Measurements from ENCODE around the gene ZNF554. TPM values are rescaled to one million over a fixed set of nuclear protein-coding genes. Genes with fewer than 3 reads are reported as not detected.

Gene ZNF554
- total RNA-seq, 2 experiments from 2014 or later, result 2.0 TPM

- H3K9me3 Mint-ChIP-seq, result no peaks in the 10 kb centered on the region
- H3K4me3 Mint-ChIP-seq, result no peak overlapping the region
- DNase-seq, result no peak
- intact Hi-C loops (cut with micrococcal nuclease), result no loop called here
- H3K27ac Mint-ChIP-seq, result no peak overlapping the region
- no peaks in the 10 kb centered on the region for H3K4me1 Mint-ChIP-seq (ENCODE audit: low read depth)
- ChIA-PET CTCF (interaction anchor here (0.7 kb wide), 1 partner anchor 15 kb away, joined by 3 read pairs; no protein-coding TSS in a partner anchor), POLR2A (no interaction called here)
- H3K27me3 Mint-ChIP-seq, result no peaks in the 10 kb centered on the region
- H3K36me3 Mint-ChIP-seq, result peaks cover 30% of the 10 kb centered on the region
Observed at GRCh38 chr19:2804156-2805004, 15.3 kb upstream of the ZNF554 start.

DNA sequence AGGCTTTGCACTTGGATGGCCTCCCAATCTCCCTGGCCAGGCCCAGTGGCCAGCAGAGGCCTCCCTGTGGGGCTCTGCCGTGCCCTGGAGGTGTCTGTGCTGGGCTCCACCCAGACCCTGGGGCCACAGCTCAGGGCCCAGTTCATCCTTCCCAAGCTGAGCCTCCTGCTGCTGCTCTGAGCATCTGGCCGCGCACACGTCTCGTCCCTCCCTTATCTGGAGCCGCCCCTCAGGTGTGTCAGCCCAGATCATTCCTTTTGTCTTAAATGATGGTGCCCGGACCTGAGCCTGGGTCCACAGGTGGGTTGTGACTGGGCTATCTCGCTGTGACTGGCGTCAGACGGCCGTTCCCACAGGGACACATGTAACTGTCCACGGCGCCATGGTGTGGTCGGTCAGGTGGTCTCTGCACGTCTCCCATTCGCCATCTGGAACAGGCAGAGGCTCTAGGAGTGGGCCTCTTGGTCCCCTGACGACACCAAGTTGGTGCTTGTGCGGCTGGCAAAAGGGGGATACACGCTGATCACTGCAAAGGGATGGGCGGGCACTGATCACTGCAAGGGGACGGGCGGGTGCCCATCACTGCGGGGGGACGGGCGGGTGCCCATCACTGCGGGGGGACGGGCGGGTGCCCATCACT, 14.3 kb upstream of the ZNF554 start:
- no peak for DNase-seq
- ChIA-PET POLR2A (no interaction called here), CTCF (no interaction called here)
- intact Hi-C loops (cut with micrococcal nuclease), result no loop called here
- Mint-ChIP-seq H3K36me3 (peaks cover 31% of the 10 kb centered on the region), H3K27me3 (no peaks in the 10 kb centered on the region), H3K27ac (no peak overlapping the region), H3K9me3 (no peaks in the 10 kb centered on the region), H3K4me1 (ENCODE audit: low read depth) (no peaks in the 10 kb centered on the region), H3K4me3 (no peak overlapping the region)

DNA sequence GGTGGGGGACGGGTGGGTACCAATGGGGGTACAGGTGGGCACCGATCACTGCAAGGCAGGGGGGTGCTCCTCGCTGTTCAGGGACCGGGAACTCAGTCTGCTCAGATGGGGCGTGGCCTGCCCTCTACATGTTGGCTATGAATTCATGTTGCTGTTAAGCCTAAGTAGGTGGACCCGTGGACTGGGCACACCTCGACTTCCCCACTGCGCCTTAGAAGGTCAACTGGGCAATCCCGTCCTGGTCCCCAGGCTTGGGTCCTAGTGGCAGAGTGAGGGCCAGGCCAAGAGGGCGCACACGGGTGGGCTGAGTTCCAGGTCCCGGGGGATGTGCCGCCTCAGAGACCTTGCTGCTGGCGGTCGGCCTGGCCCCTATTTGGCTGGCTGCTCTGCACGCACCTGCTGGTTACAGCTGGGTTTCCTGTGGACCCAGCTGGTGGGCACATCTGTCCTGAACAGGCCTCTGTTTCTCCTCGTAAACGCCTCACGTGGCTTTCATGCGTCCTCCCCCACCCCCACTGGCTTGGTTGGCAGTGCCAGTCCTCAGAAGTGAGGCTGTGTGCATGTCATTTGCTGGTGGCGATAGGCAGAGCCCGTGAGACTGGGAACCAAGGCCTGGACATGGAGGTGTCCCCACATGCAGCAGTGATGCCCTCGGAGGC, 13.5 kb upstream of the ZNF554 start:
- no peaks in the 10 kb centered on the region for H3K4me1 Mint-ChIP-seq (ENCODE audit: low read depth)
- peaks cover 27% of the 10 kb centered on the region for H3K36me3 Mint-ChIP-seq
- no peak for DNase-seq
- ChIA-PET POLR2A (no interaction called here), CTCF (no interaction called here)
- no peaks in the 10 kb centered on the region for H3K9me3 Mint-ChIP-seq
- no peak overlapping the region for H3K27ac Mint-ChIP-seq
- no peaks in the 10 kb centered on the region for H3K27me3 Mint-ChIP-seq
- intact Hi-C loops (cut with micrococcal nuclease), result no loop called here
- H3K4me3 Mint-ChIP-seq, result no peak overlapping the region

DNA sequence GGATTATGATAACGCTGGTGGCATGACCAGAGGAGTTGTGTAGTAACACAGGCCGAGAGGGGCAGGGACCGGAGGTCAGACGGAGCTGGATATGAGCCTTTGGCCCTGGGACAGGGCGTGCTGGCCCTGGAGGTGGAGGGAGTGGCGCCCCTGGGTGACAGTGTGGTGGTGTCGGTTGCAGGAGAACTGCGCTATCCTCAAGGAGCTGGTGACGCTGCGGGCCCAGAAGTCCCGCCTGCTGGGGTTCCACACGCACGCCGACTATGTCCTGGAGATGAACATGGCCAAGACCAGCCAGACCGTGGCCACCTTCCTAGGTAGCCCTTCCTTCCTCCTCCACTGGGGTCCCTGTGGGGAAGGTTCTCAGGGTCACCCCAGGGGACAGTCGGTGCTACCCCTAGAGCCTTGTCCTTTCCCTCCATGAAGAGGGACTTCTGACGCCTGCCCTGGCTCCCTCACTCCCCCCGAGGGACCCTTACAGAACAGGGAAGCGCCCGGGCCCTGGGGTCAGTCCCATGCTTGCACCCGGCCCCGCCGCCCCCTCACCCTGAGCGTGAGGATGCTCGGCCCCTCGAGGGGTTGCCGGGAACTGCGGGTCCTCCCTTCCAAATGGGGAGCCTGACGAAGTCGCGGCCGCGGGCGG, 12.8 kb upstream of the ZNF554 start:
- DNase-seq, result no peak
- POLR2A ChIA-PET, result no interaction called here

DNA sequence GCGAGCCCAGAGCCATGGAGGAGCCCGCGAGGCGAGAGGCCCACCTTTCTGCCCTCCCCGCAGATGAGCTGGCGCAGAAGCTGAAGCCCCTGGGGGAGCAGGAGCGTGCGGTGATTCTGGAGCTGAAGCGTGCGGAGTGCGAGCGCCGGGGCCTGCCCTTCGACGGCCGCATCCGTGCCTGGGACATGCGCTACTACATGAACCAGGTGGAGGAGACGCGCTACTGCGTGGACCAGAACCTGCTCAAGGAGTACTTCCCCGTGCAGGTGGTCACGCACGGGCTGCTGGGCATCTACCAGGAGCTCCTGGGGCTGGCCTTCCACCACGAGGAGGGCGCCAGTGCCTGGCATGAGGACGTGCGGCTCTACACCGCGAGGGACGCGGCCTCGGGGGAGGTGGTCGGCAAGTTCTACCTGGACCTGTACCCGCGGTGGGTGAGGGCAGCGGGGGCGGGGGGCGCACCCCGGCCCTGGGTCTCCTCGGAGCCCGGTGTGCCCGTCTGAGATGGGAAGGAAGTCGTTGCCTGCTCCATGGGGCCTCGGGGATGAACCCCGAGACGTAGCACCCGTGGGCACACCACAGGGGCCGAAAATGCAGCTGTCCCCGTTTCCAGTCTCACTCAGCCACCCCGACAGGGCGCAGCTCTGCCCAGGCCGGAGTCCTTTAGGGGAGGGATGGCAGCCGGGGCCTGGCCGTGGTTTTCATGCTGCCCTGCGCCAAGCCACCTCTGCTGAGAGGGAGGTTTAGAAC, 12.1 kb upstream of the ZNF554 start:
- POLR2A ChIA-PET, result no interaction called here
- no peaks in the 10 kb centered on the region for H3K27me3 Mint-ChIP-seq
- intact Hi-C loops (cut with micrococcal nuclease), result no loop called here
- H3K4me1 Mint-ChIP-seq (ENCODE audit: low read depth), result no peaks in the 10 kb centered on the region
- no peak overlapping the region for H3K4me3 Mint-ChIP-seq
- no peaks in the 10 kb centered on the region for H3K9me3 Mint-ChIP-seq
- H3K36me3 Mint-ChIP-seq, result peaks cover 18% of the 10 kb centered on the region
- CTCF ChIA-PET, result no interaction called here
- DNase-seq, result no peak
- no peak overlapping the region for H3K27ac Mint-ChIP-seq

More for the DNA sequence above, 12.8 kb upstream of the ZNF554 start:
- intact Hi-C loops (cut with micrococcal nuclease), result no loop called here
- Mint-ChIP-seq H3K9me3 (no peaks in the 10 kb centered on the region), H3K4me3 (no peak overlapping the region), H3K27ac (no peak overlapping the region), H3K4me1 (ENCODE audit: low read depth) (no peaks in the 10 kb centered on the region), H3K36me3 (peaks cover 21% of the 10 kb centered on the region), H3K27me3 (no peaks in the 10 kb centered on the region)
- CTCF ChIA-PET, result no interaction called here

- no peaks in the 10 kb centered on the region for H3K4me1 Mint-ChIP-seq (ENCODE audit: low read depth)
- H3K36me3 Mint-ChIP-seq, result peaks cover 15% of the 10 kb centered on the region
- H3K27ac Mint-ChIP-seq, result no peak overlapping the region
- H3K9me3 Mint-ChIP-seq, result no peaks in the 10 kb centered on the region
- H3K4me3 Mint-ChIP-seq, result no peak overlapping the region
- ChIA-PET CTCF (no interaction called here), POLR2A (no interaction called here)
- H3K27me3 Mint-ChIP-seq, result no peaks in the 10 kb centered on the region
- intact Hi-C loops (cut with micrococcal nuclease), result no loop called here
- no peak for DNase-seq
Observed at GRCh38 chr19:2808129-2808941, 11.3 kb upstream of the ZNF554 start.

DNA sequence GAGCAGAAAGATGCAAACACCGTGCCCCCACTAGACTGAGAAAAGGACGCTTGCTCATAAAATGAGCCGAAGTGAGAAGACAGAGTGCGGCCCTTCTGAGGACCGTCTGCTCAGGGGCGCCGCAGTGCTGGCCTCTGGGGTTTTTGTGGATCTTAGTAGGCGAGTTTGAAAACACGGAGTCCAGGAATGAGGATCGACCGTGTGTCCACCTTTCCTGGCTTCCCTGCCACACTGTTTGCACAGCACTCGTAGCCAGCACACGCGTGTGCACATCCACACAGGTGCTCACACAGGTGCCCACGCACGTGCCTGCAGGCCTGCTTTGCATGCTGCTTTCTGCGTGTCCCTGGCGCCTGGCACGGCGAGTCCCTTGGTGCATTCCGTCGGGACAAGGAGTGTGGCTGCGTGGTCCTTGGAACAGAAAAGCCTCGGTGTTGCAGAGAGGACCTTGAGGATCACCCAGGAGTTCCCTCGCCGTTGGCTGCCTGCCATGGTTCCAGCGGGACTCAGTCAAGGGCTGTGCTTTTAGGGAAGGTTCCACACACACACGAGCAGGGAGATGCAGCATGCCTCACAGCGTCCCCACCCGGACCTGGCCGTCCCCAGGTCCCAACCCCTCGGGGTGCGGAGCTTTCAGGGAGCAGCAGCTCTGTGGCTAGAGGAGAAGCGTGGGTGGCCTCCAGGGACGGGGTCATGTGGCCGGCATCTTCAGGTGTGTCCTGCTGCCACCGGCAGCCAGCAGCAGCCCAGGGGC, 10.1 kb upstream of the ZNF554 start:
- intact Hi-C loops (cut with micrococcal nuclease), result no loop called here
- ChIA-PET POLR2A (no interaction called here), CTCF (no interaction called here)
- no peaks in the 10 kb centered on the region for H3K9me3 Mint-ChIP-seq
- no peaks in the 10 kb centered on the region for H3K27me3 Mint-ChIP-seq
- H3K36me3 Mint-ChIP-seq, result peaks cover 17% of the 10 kb centered on the region
- DNase-seq, result no peak
- H3K4me1 Mint-ChIP-seq (ENCODE audit: low read depth), result no peaks in the 10 kb centered on the region
- H3K27ac Mint-ChIP-seq, result no peak overlapping the region
- no peak overlapping the region for H3K4me3 Mint-ChIP-seq

GRCh38 chr19:2810141-2811091, 9.3 kb upstream of the ZNF554 start:
- intact Hi-C loops (cut with micrococcal nuclease), result no loop called here
- H3K4me1 Mint-ChIP-seq (ENCODE audit: low read depth), result no peaks in the 10 kb centered on the region
- CTCF ChIA-PET, result interaction anchor here (1.2 kb wide), 1 partner anchor 10 kb away, joined by 3 read pairs; no protein-coding TSS in a partner anchor

GRCh38 chr19:2811221-2811722, 8.4 kb upstream of the ZNF554 start:
- Mint-ChIP-seq H3K27ac (no peak overlapping the region), H3K36me3 (peaks cover 14% of the 10 kb centered on the region), H3K4me3 (no peak overlapping the region), H3K9me3 (no peaks in the 10 kb centered on the region), H3K27me3 (no peaks in the 10 kb centered on the region), H3K4me1 (ENCODE audit: low read depth) (no peaks in the 10 kb centered on the region)
- CTCF ChIA-PET, result interaction anchor here (1.2 kb wide), 1 partner anchor 9 kb away, joined by 3 read pairs; no protein-coding TSS in a partner anchor
- intact Hi-C loops (cut with micrococcal nuclease), result no loop called here
- POLR2A ChIA-PET, result no interaction called here
- DNase-seq, result no peak

More at GRCh38 chr19:2810141-2811091, 9.3 kb upstream of the ZNF554 start:
- POLR2A ChIA-PET, result no interaction called here
- Mint-ChIP-seq H3K27me3 (no peaks in the 10 kb centered on the region), H3K4me3 (no peak overlapping the region), H3K9me3 (no peaks in the 10 kb centered on the region), H3K27ac (no peak overlapping the region), H3K36me3 (peaks cover 15% of the 10 kb centered on the region)
- DNase-seq, result no peak
